SK-N-SH treated with all-trans-retinoic acid at 6 μM for 48 hours (cell line): ENCODE data around the gene AKAP13.
A peak's percentile ranks its signal among the peaks of the same experiment; 100 is the strongest.
"Not testable (repeated sequence)": the region's sequence is repeated elsewhere in the genome, so short reads cannot be mapped to it uniquely, and the experiment has no call there.

ENCODE experiments used
- ATAC-seq: fragments of 200-7000 bp; cut with Tn5 transposase; 3 replicates; pipeline ENCODE4 v1.9.1; 2020; ENCODE audit warnings: mild to moderate bottlenecking, moderate library complexity
- ARNTL ChIP-seq: fragments of 450-650 bp; formaldehyde crosslinking; IDR thresholded peaks from 2 replicates; pipeline ENCODE4 v1.5.0; 2020; ENCODE audit warnings: low read depth, mild to moderate bottlenecking, moderate library complexity, borderline replicate concordance
- BACH2 ChIP-seq: fragments of 250-450 bp; sonication (Bioruptor Pico); IDR thresholded peaks from 2 replicates; pipeline ENCODE4 v1.9.0; 2021; ENCODE audit warnings: mild to moderate bottlenecking, borderline replicate concordance
- CREB5 ChIP-seq: fragments of 250-450 bp; sonication (Bioruptor Pico); IDR thresholded peaks from 2 replicates; pipeline ENCODE4 v1.5.1; 2020; ENCODE audit warnings: low read depth, mild to moderate bottlenecking, moderate library complexity
- CSDC2 ChIP-seq: fragments of 250-450 bp; sonication (Bioruptor Pico); IDR thresholded peaks from 2 replicates; pipeline ENCODE4 v1.5.0; 2020; ENCODE audit warnings: mild to moderate bottlenecking, moderate library complexity
- CSRNP3 ChIP-seq: fragments of 250-450 bp; sonication (Bioruptor Pico); IDR thresholded peaks from 2 replicates; pipeline ENCODE4 v1.5.1; 2021; ENCODE audit warnings: mild to moderate bottlenecking, moderate library complexity
- ESRRG ChIP-seq: fragments of 250-450 bp; sonication (Bioruptor Pico); IDR thresholded peaks from 2 replicates; pipeline ENCODE4 v1.6.1; 2021; ENCODE audit warnings: mild to moderate bottlenecking
- GLIS3 ChIP-seq: fragments of 250-450 bp; sonication (Bioruptor Pico); IDR thresholded peaks from 2 replicates; pipeline ENCODE4 v1.5.0; 2020; ENCODE audit warnings: mild to moderate bottlenecking, moderate library complexity
- ISL1 ChIP-seq: fragments of 250-450 bp; sonication (Bioruptor Pico); IDR thresholded peaks from 2 replicates; pipeline ENCODE4 v2.1.2; 2022; ENCODE audit warnings: mild to moderate bottlenecking, moderate library complexity
- OSR1 ChIP-seq: fragments of 250-450 bp; sonication (Bioruptor Pico); IDR thresholded peaks from 2 replicates; pipeline ENCODE4 v1.8.0; 2022; ENCODE audit warnings: moderate library complexity, mild to moderate bottlenecking, inconsistent platforms
- PATZ1 ChIP-seq: fragments of 250-450 bp; sonication (Bioruptor Pico); IDR thresholded peaks from 2 replicates; pipeline ENCODE4 v1.8.0; 2020; ENCODE audit warnings: mild to moderate bottlenecking, moderate library complexity, borderline replicate concordance
- POU6F1 ChIP-seq: fragments of 250-450 bp; sonication (Bioruptor Pico); IDR thresholded peaks from 2 replicates; pipeline ENCODE4 v1.8.0; 2021; ENCODE audit warnings: low read depth, mild to moderate bottlenecking, moderate library complexity, borderline replicate concordance
- PPARA ChIP-seq: fragments of 250-450 bp; sonication (Bioruptor Pico); IDR thresholded peaks from 2 replicates; pipeline ENCODE4 v1.5.0; 2020; ENCODE audit warnings: mild to moderate bottlenecking, borderline replicate concordance
- RARB ChIP-seq: fragments of 250-450 bp; sonication (Bioruptor Pico); IDR thresholded peaks from 2 replicates; pipeline ENCODE4 v1.8.0; 2021; ENCODE audit warnings: mild to moderate bottlenecking, moderate library complexity
- TCF4 ChIP-seq: fragments of 250-450 bp; sonication (Bioruptor Pico); IDR thresholded peaks from 2 replicates; pipeline ENCODE4 v1.8.0; 2021; ENCODE audit warnings: mild to moderate bottlenecking, moderate library complexity, borderline replicate concordance
- TOX ChIP-seq: fragments of 250-450 bp; sonication (Bioruptor Pico); IDR thresholded peaks from 2 replicates; pipeline ENCODE4 v1.8.0; 2021; ENCODE audit warnings: mild to moderate bottlenecking, moderate library complexity, borderline replicate concordance
- ZC3H10 ChIP-seq: fragments of 250-450 bp; sonication (Bioruptor Pico); IDR thresholded peaks from 2 replicates; pipeline ENCODE4 v1.5.1; 2021; ENCODE audit warnings: mild to moderate bottlenecking, moderate library complexity
- ZFP30 ChIP-seq: fragments of 450-650 bp; formaldehyde crosslinking; IDR thresholded peaks from 2 replicates; pipeline ENCODE4 v1.5.0; 2022; ENCODE audit warnings: mild to moderate bottlenecking, moderate library complexity
- ZNF565 ChIP-seq: fragments of 450-650 bp; formaldehyde crosslinking; conservative IDR thresholded peaks from 2 replicates; pipeline ENCODE4 v1.5.0; 2020; ENCODE audit warnings: low read depth, mild to moderate bottlenecking, moderate library complexity
- TF ChIP-seq, protein P1 (sequence below): fragments of 250-450 bp; sonication (Bioruptor Pico); IDR thresholded peaks from 2 replicates; pipeline ENCODE4 v1.5.0; 2020; ENCODE audit warnings: mild to moderate bottlenecking, moderate library complexity

AKAP13 gene

DNA sequence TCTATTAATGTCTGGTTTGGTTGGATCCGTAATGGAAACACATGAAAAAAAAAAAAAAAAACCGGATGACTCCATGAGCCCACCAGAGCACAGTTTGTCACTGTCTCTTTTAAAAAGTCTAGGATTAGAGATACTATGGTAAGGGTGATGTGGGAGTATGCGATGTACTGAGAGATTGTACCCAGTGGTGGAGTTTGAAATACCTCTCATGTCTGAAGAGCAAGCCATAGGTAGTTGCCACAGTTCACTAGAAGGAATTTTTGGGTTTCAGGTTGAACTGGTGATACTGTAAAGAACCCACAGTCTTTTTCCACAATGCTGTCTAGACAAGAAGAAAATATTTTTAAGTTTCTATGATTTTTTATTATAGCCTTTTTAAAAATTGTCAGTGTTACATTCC is 281.5 kb downstream of the AKAP13 start:
- TF ChIP-seq BACH2 (CRISPR knock-in tag) (no peak), PATZ1 (CRISPR knock-in tag) (no peak), ZNF565 (no peak), GLIS3 (CRISPR knock-in tag) (no peak), POU6F1 (CRISPR knock-in tag) (no peak), ARNTL (CRISPR knock-in tag) (no peak)
- TF ChIP-seq, protein P1, sequence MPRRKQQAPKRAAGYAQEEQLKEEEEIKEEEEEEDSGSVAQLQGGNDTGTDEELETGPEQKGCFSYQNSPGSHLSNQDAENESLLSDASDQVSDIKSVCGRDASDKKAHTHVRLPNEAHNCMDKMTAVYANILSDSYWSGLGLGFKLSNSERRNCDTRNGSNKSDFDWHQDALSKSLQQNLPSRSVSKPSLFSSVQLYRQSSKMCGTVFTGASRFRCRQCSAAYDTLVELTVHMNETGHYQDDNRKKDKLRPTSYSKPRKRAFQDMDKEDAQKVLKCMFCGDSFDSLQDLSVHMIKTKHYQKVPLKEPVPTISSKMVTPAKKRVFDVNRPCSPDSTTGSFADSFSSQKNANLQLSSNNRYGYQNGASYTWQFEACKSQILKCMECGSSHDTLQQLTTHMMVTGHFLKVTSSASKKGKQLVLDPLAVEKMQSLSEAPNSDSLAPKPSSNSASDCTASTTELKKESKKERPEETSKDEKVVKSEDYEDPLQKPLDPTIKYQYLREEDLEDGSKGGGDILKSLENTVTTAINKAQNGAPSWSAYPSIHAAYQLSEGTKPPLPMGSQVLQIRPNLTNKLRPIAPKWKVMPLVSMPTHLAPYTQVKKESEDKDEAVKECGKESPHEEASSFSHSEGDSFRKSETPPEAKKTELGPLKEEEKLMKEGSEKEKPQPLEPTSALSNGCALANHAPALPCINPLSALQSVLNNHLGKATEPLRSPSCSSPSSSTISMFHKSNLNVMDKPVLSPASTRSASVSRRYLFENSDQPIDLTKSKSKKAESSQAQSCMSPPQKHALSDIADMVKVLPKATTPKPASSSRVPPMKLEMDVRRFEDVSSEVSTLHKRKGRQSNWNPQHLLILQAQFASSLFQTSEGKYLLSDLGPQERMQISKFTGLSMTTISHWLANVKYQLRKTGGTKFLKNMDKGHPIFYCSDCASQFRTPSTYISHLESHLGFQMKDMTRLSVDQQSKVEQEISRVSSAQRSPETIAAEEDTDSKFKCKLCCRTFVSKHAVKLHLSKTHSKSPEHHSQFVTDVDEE (CRISPR knock-in tag) = no peak
- no peak for ATAC-seq

DNA sequence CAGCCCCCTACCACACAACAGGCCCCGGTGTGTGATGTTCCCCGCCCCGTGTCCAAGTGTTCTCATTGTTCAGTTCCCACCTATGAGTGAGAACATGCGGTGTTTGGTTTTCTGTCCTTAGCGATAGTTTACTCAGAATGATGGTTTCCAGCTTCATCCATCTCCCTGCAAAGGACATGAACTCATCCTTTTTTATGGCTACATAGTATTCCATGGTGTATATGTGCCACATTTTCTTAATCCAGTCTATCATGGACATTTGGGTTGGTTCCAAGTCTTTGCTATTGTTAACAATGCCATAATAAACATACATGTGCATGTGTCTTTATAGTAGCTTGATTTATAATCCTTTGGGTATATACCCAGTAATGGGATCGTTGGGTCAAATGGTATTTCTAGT is 285.3 kb downstream of the AKAP13 start:
- not testable (repeated sequence) for ATAC-seq

DNA sequence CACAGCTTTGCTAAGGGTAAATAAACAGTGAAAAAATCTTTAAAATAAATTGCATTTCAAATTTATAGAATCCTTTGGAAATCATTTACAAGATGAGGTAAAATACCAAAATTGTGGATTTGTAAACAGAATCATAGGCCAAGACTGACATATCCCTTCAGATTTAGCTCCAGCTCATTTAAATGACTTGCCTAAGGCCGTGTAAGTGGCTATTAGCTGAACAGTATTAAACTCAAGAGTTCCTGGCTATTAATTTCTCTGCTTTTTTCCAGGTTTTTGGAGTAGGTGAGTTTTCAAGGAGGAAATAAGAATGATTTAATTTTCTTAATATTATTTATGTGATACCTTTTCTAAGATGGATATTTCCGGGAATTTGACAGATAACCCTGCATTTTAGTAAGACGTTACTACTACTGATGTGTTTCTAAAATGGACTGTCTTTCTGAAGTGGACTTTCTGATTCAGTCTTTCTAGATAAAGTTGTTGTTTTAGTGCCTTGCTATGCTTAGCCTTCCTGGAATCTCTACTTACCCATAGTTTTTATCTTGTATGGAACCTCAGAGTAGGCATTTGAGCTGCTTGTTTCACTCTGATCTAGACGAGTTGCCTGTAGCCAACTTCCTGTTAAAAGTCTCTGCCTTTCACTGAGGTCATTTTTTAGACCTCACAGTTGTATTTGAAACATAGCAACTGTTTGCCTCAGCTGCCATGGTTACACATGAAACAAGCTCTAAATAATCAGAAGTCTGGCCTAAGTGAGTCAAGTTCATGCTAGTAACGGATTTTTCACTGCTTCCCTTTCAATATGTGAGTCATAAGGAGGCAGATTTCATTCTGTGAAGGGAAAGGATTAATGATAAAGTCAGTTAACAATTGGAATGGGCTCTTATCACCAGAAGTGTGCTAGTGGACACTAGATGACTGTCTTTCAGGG is 287.4 kb downstream of the AKAP13 start:
- TF ChIP-seq ISL1 (CRISPR knock-in tag) = peak; percentile 71; the same call in 1 of the 2 replicates
- 0 out of 2 replicates have a peak, but pooled peaks have one; percentile 21 for TF ChIP-seq CREB5 (CRISPR knock-in tag)
- TF ChIP-seq, protein P1 (CRISPR knock-in tag) = no peak
- TF ChIP-seq, all 23 proteins: peak for 2
- ATAC-seq = peak; percentile 92

GRCh38 chr15:85671156-85671555 is 290.8 kb downstream of the AKAP13 start:
- ATAC-seq = no peak
- TF ChIP-seq RARB (CRISPR knock-in tag) = no peak
- no peak for TF ChIP-seq OSR1 (CRISPR knock-in tag)
- TF ChIP-seq PPARA (CRISPR knock-in tag) = no peak
- no peak for TF ChIP-seq ZFP30 (CRISPR knock-in tag)
- no peak for TF ChIP-seq ARNTL (CRISPR knock-in tag)
- no peak for TF ChIP-seq BACH2 (CRISPR knock-in tag)
- no peak for TF ChIP-seq CSDC2 (CRISPR knock-in tag)
- no peak for TF ChIP-seq ZC3H10
- no peak for TF ChIP-seq POU6F1 (CRISPR knock-in tag)
- TF ChIP-seq TCF4 (CRISPR knock-in tag) = no peak
- TF ChIP-seq TOX (CRISPR knock-in tag) = no peak
- no peak for TF ChIP-seq GLIS3 (CRISPR knock-in tag)
- TF ChIP-seq CSRNP3 (CRISPR knock-in tag) = no peak
- no peak for TF ChIP-seq ESRRG (CRISPR knock-in tag)
